Esophagus muscularis mucosa (tissue), 4 donors: ENCODE data around the gene ATMIN.

Source experiments
- EP300 ChIP-seq: sonication (generic); formaldehyde crosslinking; IDR thresholded peaks from one replicate; pipeline ENCODE4 v1.6.1; 2017; ENCODE audit warnings: antibody characterized with exemption
- POLR2A ChIP-seq: fragments of 450-650 bp; IDR thresholded peaks from one replicate; pipeline ENCODE4 v1.6.1; 2017; ENCODE audit warnings: antibody characterized with exemption, moderate library complexity, mild to moderate bottlenecking, low read depth
- POLR2AphosphoS5 ChIP-seq, 2 donors: sonication (generic); formaldehyde crosslinking; IDR thresholded peaks; one replicate each; pipeline ENCODE4 v1.6.1; 2017; ENCODE audit warnings: antibody characterized with exemption in 2 of 2
- TF ChIP-seq, protein P1 (sequence below), 3 experiments: fragments of 200-600 bp in 2 of 3; fragments of 450-650 bp in 1 of 3; sonication (generic) in 2 of 3; IDR thresholded peaks; one replicate each; pipeline ENCODE4 v1.5.1; 2017 to 2019; ENCODE audit warnings: antibody characterized with exemption in 3 of 3, mild to moderate bottlenecking in 2 of 3, moderate library complexity in 1 of 3

DNA sequence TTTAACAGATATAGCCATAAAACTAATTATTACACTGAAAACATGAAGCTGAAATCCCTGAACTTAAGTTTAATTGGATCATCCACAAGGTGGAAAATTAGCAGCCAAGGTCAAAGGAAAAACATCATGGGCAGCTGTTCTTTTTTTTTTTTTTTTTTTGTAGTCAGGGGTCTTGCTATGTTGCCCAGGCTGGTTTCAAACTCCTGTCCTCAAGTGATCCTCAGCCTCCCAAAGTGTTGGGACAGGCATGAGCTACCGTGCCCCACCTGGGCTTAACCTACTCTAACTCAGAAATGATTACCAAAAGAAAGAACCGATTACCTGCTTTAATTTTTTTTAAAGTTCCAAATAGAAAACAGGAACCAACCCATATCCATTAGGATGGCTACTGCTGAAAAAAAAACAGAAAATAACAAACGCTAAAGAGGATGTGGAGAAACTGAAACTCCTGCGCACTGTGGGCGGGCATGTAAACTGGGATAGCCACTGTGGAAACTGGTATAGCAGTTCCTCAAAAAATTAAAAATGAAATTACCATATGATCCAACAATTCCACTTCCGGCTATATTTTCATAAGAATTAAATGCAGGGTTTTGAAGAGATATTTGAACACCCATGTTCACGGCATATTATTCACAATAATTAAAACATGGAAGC lies 37.5 kb upstream of the ATMIN start:
- TF ChIP-seq, protein P1, sequence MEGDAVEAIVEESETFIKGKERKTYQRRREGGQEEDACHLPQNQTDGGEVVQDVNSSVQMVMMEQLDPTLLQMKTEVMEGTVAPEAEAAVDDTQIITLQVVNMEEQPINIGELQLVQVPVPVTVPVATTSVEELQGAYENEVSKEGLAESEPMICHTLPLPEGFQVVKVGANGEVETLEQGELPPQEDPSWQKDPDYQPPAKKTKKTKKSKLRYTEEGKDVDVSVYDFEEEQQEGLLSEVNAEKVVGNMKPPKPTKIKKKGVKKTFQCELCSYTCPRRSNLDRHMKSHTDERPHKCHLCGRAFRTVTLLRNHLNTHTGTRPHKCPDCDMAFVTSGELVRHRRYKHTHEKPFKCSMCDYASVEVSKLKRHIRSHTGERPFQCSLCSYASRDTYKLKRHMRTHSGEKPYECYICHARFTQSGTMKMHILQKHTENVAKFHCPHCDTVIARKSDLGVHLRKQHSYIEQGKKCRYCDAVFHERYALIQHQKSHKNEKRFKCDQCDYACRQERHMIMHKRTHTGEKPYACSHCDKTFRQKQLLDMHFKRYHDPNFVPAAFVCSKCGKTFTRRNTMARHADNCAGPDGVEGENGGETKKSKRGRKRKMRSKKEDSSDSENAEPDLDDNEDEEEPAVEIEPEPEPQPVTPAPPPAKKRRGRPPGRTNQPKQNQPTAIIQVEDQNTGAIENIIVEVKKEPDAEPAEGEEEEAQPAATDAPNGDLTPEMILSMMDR (IDR thresholded peaks at IDR 0.05) = no peak
- no peak for TF ChIP-seq POLR2AphosphoS5 (IDR thresholded peaks at IDR 0.05)
- TF ChIP-seq POLR2A = no peak
- no peak for TF ChIP-seq EP300
